ENCODE measurements around the gene HES3.
"Not testable (repeated sequence)": the region's sequence is repeated elsewhere in the genome, so short reads cannot be mapped to it uniquely, and the experiment has no call there.

HES3 gene

GRCh38 chr1:6218375-6219164 lies 25.4 kb upstream of the HES3 start:
- DNase-seq (ENCODE audit: low read depth in 2 of 2, low spot score in 1 of 2), result no peak

GRCh38 chr1:6219641-6220040 lies 24.3 kb upstream of the HES3 start:
- DNase-seq (ENCODE audit: low read depth in 2 of 2, low spot score in 1 of 2), result not testable (repeated sequence)

GRCh38 chr1:6220236-6220635 lies 23.7 kb upstream of the HES3 start:
- DNase-seq (ENCODE audit: low read depth in 2 of 2, low spot score in 1 of 2), result no peak

GRCh38 chr1:6221210-6221784 lies 22.7 kb upstream of the HES3 start:
- DNase-seq (ENCODE audit: low read depth in 2 of 2, low spot score in 1 of 2), result no peak

GRCh38 chr1:6222636-6223035 lies 21.3 kb upstream of the HES3 start:
- no peak for DNase-seq (ENCODE audit: low read depth in 2 of 2, low spot score in 1 of 2)

GRCh38 chr1:6223617-6224016 lies 20.4 kb upstream of the HES3 start:
- DNase-seq (ENCODE audit: low read depth in 2 of 2, low spot score in 1 of 2), result no peak

GRCh38 chr1:6224718-6225117 lies 19.3 kb upstream of the HES3 start:
- no peak for DNase-seq (ENCODE audit: low read depth in 2 of 2, low spot score in 1 of 2)

GRCh38 chr1:6225651-6226050 lies 18.3 kb upstream of the HES3 start:
- no peak for DNase-seq (ENCODE audit: low read depth in 2 of 2, low spot score in 1 of 2)

- DNase-seq (ENCODE audit: low read depth in 2 of 2, low spot score in 1 of 2), result no peak
Observed at GRCh38 chr1:6233376-6233775, 10.6 kb upstream of the HES3 start.

- no peak for DNase-seq (ENCODE audit: low read depth in 2 of 2, low spot score in 1 of 2)
Observed at GRCh38 chr1:6234502-6235295, 9.3 kb upstream of the HES3 start.

GRCh38 chr1:6235296-6235677 lies 8.7 kb upstream of the HES3 start:
- DNase-seq (ENCODE audit: low read depth in 2 of 2, low spot score in 1 of 2), result no peak

GRCh38 chr1:6237093-6237492 lies 6.9 kb upstream of the HES3 start:
- DNase-seq (ENCODE audit: low read depth in 2 of 2, low spot score in 1 of 2), result no peak

GRCh38 chr1:6239213-6239752 lies 4.7 kb upstream of the HES3 start:
- DNase-seq (ENCODE audit: low read depth in 2 of 2, low spot score in 1 of 2), result no peak

GRCh38 chr1:6239950-6240768 lies 3.8 kb upstream of the HES3 start:
- no peak for DNase-seq (ENCODE audit: low read depth in 2 of 2, low spot score in 1 of 2)

GRCh38 chr1:6241107-6241886 lies 2.7 kb upstream of the HES3 start:
- no peak for DNase-seq (ENCODE audit: low read depth in 2 of 2, low spot score in 1 of 2)

- no peak for DNase-seq (ENCODE audit: low read depth in 2 of 2, low spot score in 1 of 2)
Observed at GRCh38 chr1:6241887-6242740, 1.9 kb upstream of the HES3 start.

GRCh38 chr1:6243053-6243834 lies 735 bp upstream of the HES3 start:
- no peak for DNase-seq (ENCODE audit: low read depth in 2 of 2, low spot score in 1 of 2)

GRCh38 chr1:6244401-6245049 lies 546 bp downstream of the HES3 start:
- DNase-seq (ENCODE audit: low read depth in 2 of 2, low spot score in 1 of 2), result no peak

Data from stimulated activated CD8-positive, alpha-beta memory T cell treated with anti-CD3 and anti-CD28 coated beads, Interleukin-4, amount 100 ng/mL, for 1 hour (primary cell).